K562 (cell line): ENCODE results near the gene POLD2. TPM values are rescaled to one million over a fixed set of nuclear protein-coding genes. Genes with fewer than 3 reads are reported as not detected.

ENCODE experiments used
- ZNF318 ChIP-seq, 2 experiments: fragments of 450-650 bp; IDR thresholded peaks; 2 replicates each; pipeline ENCODE4 v1.6.1; 2016; ENCODE audit warnings: mild to moderate bottlenecking in 2 of 2, borderline replicate concordance in 1 of 2, low read depth in 1 of 2, moderate library complexity in 1 of 2
- ZNF655 ChIP-seq: fragments of 250-450 bp; sonication (Bioruptor Pico); IDR thresholded peaks from 2 replicates; pipeline ENCODE4 v1.5.0; 2021
- polyA plus RNA-seq, 8 experiments: library from polyadenylated mRNA; depleted of rRNA in 4 of 8; stranded (reverse) in 5 of 8; unstranded in 3 of 8; fragments of >200 nt; fragmentation: Nextera tagmentation in 2 of 8; fragmentation: Illumina TruSeq in 1 of 8; extraction: Ambion mirVana in 2 of 8; extraction: Trizol in 1 of 8; gene quantifications; 2 replicates each; pipeline versions ENCODE4 v1.2.1 to v1.2.3, GENCODE V29; 2011 to 2014; ENCODE audit warnings: inconsistent platforms in 1 of 8, missing spikeins in 1 of 8
- total RNA-seq, 7 experiments: library from RNA; depleted of rRNA in 6 of 7; stranded (reverse); fragments of >200 nt in 6 of 7; fragmentation: Illumina TruSeq in 2 of 7; extraction: Trizol in 2 of 7; gene quantifications; 2 replicates each; pipeline versions ENCODE4 v1.2.1 to v1.2.3, GENCODE V29; 2011 to 2021; ENCODE audit warnings: low replicate concordance in 1 of 7
- TF ChIP-seq, protein P1 (sequence below), 3 experiments: fragments of 200-800 bp in 1 of 3; sonication (Bioruptor generic) in 1 of 3; sonication (generic) in 1 of 3; formaldehyde crosslinking in 1 of 3; IDR thresholded peaks; 2 replicates each; pipeline versions ENCODE4 v1.6.1 to v1.8.0; 2016 to 2022; ENCODE audit warnings: mild to moderate bottlenecking in 2 of 3, missing compliant biosample characterization in 2 of 3, missing genetic modification characterization in 2 of 3, missing genetic modification reagents in 1 of 3
- TF ChIP-seq, protein P2 (sequence below): fragments of 450-650 bp; IDR thresholded peaks from 2 replicates; pipeline ENCODE4 v1.6.1; 2016

Gene POLD2
- total and polyA plus RNA-seq, 9 of the 15 experiments (the other 6 are each of a cell fraction or from before 2014, with no cell fraction given), result 29.7 to 259 (median 225) TPM

DNA sequence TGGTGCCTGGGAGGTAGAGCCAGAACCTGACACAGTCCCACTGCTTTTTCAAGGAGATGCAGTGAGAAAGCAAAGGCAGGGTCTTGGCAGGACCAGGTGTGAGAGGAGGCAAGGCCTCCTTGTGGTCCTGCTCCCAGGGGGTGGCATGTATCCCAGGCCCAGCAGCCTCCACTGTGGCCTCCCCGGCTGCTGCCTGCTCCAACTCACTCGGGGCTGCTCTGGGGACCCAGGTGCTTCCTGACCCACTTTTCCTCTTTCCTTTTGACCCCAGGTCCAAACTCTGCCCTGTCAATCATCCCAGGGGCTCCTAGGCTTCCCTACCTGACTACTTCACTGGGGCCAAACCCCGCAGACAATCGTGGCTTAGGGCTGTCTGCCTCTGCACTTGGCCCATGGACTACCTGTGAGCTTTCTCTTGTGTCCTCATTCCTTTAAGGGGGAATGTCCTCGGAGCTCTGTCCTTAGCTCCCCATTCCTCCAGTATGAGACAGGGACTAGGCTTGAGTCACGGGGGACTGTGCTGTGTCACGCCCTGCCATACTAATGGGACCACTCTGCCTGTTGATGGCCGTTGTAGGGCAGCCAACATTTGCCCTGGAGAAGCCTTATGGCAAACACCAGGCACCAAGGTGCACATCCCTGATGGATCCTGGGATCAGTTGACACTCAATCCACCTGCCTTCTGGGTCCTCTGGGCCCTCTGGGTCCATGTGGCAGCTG lies 20.3 kb downstream of the POLD2 start (continued):
- no peak for TF ChIP-seq ZNF318 (IDR thresholded peaks at IDR 0.05; ENCODE audit: borderline replicate concordance in 1 of 2, low read depth in 1 of 2)
- TF ChIP-seq, protein P1, sequence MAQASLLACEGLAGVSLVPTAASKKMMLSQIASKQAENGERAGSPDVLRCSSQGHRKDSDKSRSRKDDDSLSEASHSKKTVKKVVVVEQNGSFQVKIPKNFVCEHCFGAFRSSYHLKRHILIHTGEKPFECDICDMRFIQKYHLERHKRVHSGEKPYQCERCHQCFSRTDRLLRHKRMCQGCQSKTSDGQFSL (CRISPR knock-in tag; IDR thresholded peaks at IDR 0.05), result no peak
- TF ChIP-seq, protein P1 (tag; IDR thresholded peaks at IDR 0.05), result no peak
- TF ChIP-seq, protein P2, sequence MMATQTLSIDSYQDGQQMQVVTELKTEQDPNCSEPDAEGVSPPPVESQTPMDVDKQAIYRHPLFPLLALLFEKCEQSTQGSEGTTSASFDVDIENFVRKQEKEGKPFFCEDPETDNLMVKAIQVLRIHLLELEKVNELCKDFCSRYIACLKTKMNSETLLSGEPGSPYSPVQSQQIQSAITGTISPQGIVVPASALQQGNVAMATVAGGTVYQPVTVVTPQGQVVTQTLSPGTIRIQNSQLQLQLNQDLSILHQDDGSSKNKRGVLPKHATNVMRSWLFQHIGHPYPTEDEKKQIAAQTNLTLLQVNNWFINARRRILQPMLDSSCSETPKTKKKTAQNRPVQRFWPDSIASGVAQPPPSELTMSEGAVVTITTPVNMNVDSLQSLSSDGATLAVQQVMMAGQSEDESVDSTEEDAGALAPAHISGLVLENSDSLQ, result peak; percentile 56; the same call in 1 of the 2 replicates
- no peak for TF ChIP-seq ZNF655
